Endothelial cell of umbilical vein (primary cell): Measurements from ENCODE around the gene TMEM200B. TPM values are rescaled to one million over a fixed set of nuclear protein-coding genes. Genes with fewer than 3 reads are reported as not detected.

Experiments used
- BruUV-seq: library from RNA; stranded (reverse); fragments of 400-500 nt; replicated peaks from 2 replicates; lab custom pipeline; 2021; lab: Mats Ljungman, UMichigan
- CTCF ChIA-PET: fragments of 300-600, 350-600 bp; sonication (Branson Sonifier 250); formaldehyde crosslinking; loops from one replicate; lab custom pipeline; 2021; ENCODE audit warnings: antibody characterized with exemption, inconsistent platforms; lab: Charles Lee
- POLR2A ChIA-PET: fragments of 300-600, 350-600 bp; sonication (Branson Sonifier 250); formaldehyde crosslinking; loops from one replicate; lab custom pipeline; 2021; ENCODE audit warnings: antibody characterized with exemption, inconsistent platforms; lab: Charles Lee
- DNase-seq: peaks from one replicate; pipeline ENCODE4 v3.0.0-alpha.2; 2011; ENCODE audit warnings: low read depth, low spot score
- FAIRE-seq: peaks from 2 replicates; lab custom pipeline; 2011; peaks lifted over from hg19 to GRCh38; lab: Jason Lieb, UNC
- H2AFZ ChIP-seq: 2 replicates; pipeline ENCODE4 v1.6.0; 2012; ENCODE audit warnings: low read depth, low read length, control low read depth, inconsistent platforms
- H3K27ac ChIP-seq: 2 replicates; pipeline ENCODE4 v1.5.1; 2011; ENCODE audit warnings: low read depth, mild to moderate bottlenecking, control low read depth, low read length, moderate library complexity; ENCODE audit not compliant: insufficient read depth
- H3K27me3 ChIP-seq, 2 experiments: 2 replicates each; pipeline versions ENCODE4 v1.6.0 to v1.6.1; 2011; ENCODE audit warnings: low read length in 2 of 2, mixed read lengths in 1 of 2; ENCODE audit not compliant: control insufficient read depth in 2 of 2, insufficient read depth in 2 of 2
- H3K36me3 ChIP-seq, 2 experiments: 2 replicates in 1 of 2; 3 replicates in 1 of 2; pipeline ENCODE4 v1.5.1; 2011; ENCODE audit warnings: low read length in 2 of 2, mild to moderate bottlenecking in 1 of 2, moderate library complexity in 1 of 2; ENCODE audit not compliant: control insufficient read depth in 2 of 2, insufficient read depth in 2 of 2; ENCODE audit errors: extremely low read depth in 1 of 2
- H3K4me1 ChIP-seq: 3 replicates; pipeline ENCODE4 v1.5.1; 2011; ENCODE audit warnings: mild to moderate bottlenecking, low read length; ENCODE audit not compliant: control insufficient read depth, insufficient read depth; ENCODE audit errors: extremely low read depth
- H3K4me2 ChIP-seq: 2 replicates; pipeline ENCODE4 v1.6.1; 2011; ENCODE audit warnings: low read length, control low read depth, mixed read lengths; ENCODE audit not compliant: insufficient read depth
- H3K4me3 ChIP-seq, 3 experiments: fragments of 200-600 bp in 1 of 3; sonication (generic), shearing (Covaris generic) in 1 of 3; replicated peaks in 1 of 3; 2 replicates each; pipeline ENCODE4 v1.5.1; 2011 to 2016; ENCODE audit warnings: control low read depth in 3 of 3, low read length in 3 of 3, mild to moderate bottlenecking in 2 of 3, inconsistent platforms in 1 of 3, low read depth in 1 of 3, moderate library complexity in 1 of 3; ENCODE audit not compliant: insufficient read depth in 1 of 3
- H3K79me2 ChIP-seq: 2 replicates; pipeline ENCODE4 v1.6.0; 2012; ENCODE audit warnings: low read length, inconsistent platforms; ENCODE audit not compliant: control insufficient read depth, insufficient read depth
- H3K9ac ChIP-seq: replicated peaks from 2 replicates; pipeline ENCODE3; 2011; ENCODE audit warnings: low read length, control low read depth; ENCODE audit not compliant: insufficient read depth; ENCODE audit errors: extremely low read depth
- H3K9me1 ChIP-seq: replicated peaks from 3 replicates; pipeline ENCODE4 v1.6.0; 2011; ENCODE audit warnings: mild to moderate bottlenecking, low read length; ENCODE audit not compliant: control insufficient read depth, insufficient read depth; ENCODE audit errors: extremely low read depth
- H3K9me3 ChIP-seq: replicated peaks from 2 replicates; pipeline ENCODE4 v1.5.1; 2012; ENCODE audit warnings: low read length, inconsistent platforms; ENCODE audit not compliant: control insufficient read depth, insufficient read depth
- H4K20me1 ChIP-seq: replicated peaks from 2 replicates; pipeline ENCODE3; 2011; ENCODE audit warnings: mild to moderate bottlenecking, low read length; ENCODE audit not compliant: control insufficient read depth, insufficient read depth; ENCODE audit errors: extremely low read depth
- CTCF ChIP-seq, 2 donors: IDR thresholded peaks; 1 replicate in 1 of 2; 2 replicates in 1 of 2; pipeline ENCODE4 v1.5.1; 2011; ENCODE audit warnings: low read length in 2 of 2, mild to moderate bottlenecking in 2 of 2, moderate library complexity in 2 of 2, control low read depth in 1 of 2, inconsistent platforms in 1 of 2, low read depth in 1 of 2; ENCODE audit not compliant: insufficient read depth in 1 of 2; ENCODE audit errors: extremely low read depth in 1 of 2
- EZH2 ChIP-seq: IDR thresholded peaks from 2 replicates; pipeline ENCODE4 v1.6.1; 2012; ENCODE audit warnings: borderline replicate concordance, low read depth, mild to moderate bottlenecking, moderate library complexity, low read length, inconsistent platforms; ENCODE audit not compliant: severe bottlenecking
- FOS ChIP-seq: IDR thresholded peaks from 2 replicates; pipeline ENCODE4 v1.6.1; 2011; ENCODE audit warnings: mild to moderate bottlenecking, low read length, moderate library complexity, borderline replicate concordance; ENCODE audit not compliant: insufficient read depth
- GATA2 ChIP-seq: IDR thresholded peaks from 2 replicates; pipeline ENCODE4 v1.7.0; 2011; ENCODE audit warnings: low read depth, mild to moderate bottlenecking, moderate library complexity, mixed read lengths, low read length; ENCODE audit not compliant: insufficient read length, insufficient read depth
- JUN ChIP-seq: IDR thresholded peaks from 2 replicates; pipeline ENCODE4 v1.6.1; 2011; ENCODE audit warnings: borderline replicate concordance, low read depth; ENCODE audit not compliant: insufficient read length, insufficient read depth
- MAX ChIP-seq: IDR thresholded peaks from 2 replicates; pipeline ENCODE4 v1.6.1; 2011; ENCODE audit not compliant: insufficient read depth, insufficient read length
- MYC ChIP-seq: IDR thresholded peaks from one replicate; pipeline ENCODE4 v1.6.1; 2011; ENCODE audit warnings: mild to moderate bottlenecking, low read depth, low read length
- POLR2A ChIP-seq: IDR thresholded peaks from 2 replicates; pipeline ENCODE4 v1.6.1; 2012; ENCODE audit warnings: low read depth, mild to moderate bottlenecking, control low read depth, low read length
- POLR2AphosphoS5 ChIP-seq: IDR thresholded peaks from 2 replicates; pipeline ENCODE4 v1.6.1; 2012; ENCODE audit warnings: low read depth, mild to moderate bottlenecking, control low read depth, low read length, moderate library complexity; ENCODE audit not compliant: insufficient read depth
- dilution Hi-C: fragments of 300-500 bp; cut with MboI; formaldehyde crosslinking; loops from one replicate; pipeline ENCODE4 v1.15.0; 2019; ENCODE audit warnings: low sequenced_read_pairs; ENCODE audit not compliant: extremely low pct_ligation_motif_present
- intact Hi-C: fragments of 100-400 bp; cut with micrococcal nuclease; formaldehyde crosslinking; loops from one replicate; pipeline ENCODE4 v1.10.0; 2022
- polyA plus RNA-seq, 4 experiments: library from polyadenylated mRNA; depleted of rRNA in 3 of 4; stranded (reverse) in 3 of 4; unstranded in 1 of 4; fragments of >200 nt; gene quantifications; 2 replicates each; pipeline versions ENCODE4 v1.2.1 to v1.2.3, GENCODE V29; 2011 to 2012; ENCODE audit warnings: missing spikeins in 1 of 4
- total RNA-seq: library from RNA; stranded (reverse); gene quantifications from 2 replicates; pipeline ENCODE4 v1.2.3, GENCODE V29; 2021

TMEM200B gene
- total and polyA plus RNA-seq, 2 donors (not counting 3 experiments of a cell fraction or from before 2014, with no cell fraction given), result 0.72 to 1.6 TPM

GRCh38 chr1:29123053-29123886 lies 433 bp downstream of the TMEM200B start:
- Histone ChIP-seq H3K27me3 (peaks cover 0 to 14% of the 10 kb centered on the region in 2 experiments), H2AFZ (peak overlapping the region; percentile 85), H3K9me1 (no peaks in the 10 kb centered on the region), H3K4me1 (peaks cover 23% of the 10 kb centered on the region), H3K9me3 (no peaks in the 10 kb centered on the region), H3K4me2 (peak overlapping the region; percentile 1), H3K4me3 (peak overlapping the region in 1 of 3 experiments; percentile 9), H3K9ac (no peak overlapping the region), H3K27ac (no peak overlapping the region), H4K20me1 (no peaks in the 10 kb centered on the region), H3K79me2 (no peaks in the 10 kb centered on the region), H3K36me3 (no peaks in the 10 kb centered on the region)
- FAIRE-seq, result no peak
- dilution Hi-C loops (no loop called here), intact Hi-C loops (loop anchor here (5.0 kb wide), 2 partner anchors 59 to 91 kb away; partner anchors contain the start of gene SRSF4)
- TF ChIP-seq GATA2 (no peak), MAX (no peak), POLR2A (no peak), FOS (no peak), POLR2AphosphoS5 (no peak), EZH2 (no peak), JUN (no peak), CTCF (IDR thresholded peaks at IDR 0.05; ENCODE audit: extremely low read depth in 1 of 2, insufficient read depth in 1 of 2, low read depth in 1 of 2, low read length in 2 of 2) (no peak), MYC (no peak)
- POLR2A ChIA-PET, result interaction anchor here (2.0 kb wide), 1 partner anchor 58 kb away, joined by 9 read pairs; the partner anchor contains the start of gene SRSF4
- DNase-seq, result no peak
- no TSS peak for BruUV-seq
- CTCF ChIA-PET, result interaction anchor here (0.9 to 2.6 kb wide), 6 partner anchors 25 to 246 kb away, joined by 3 to 17 read pairs (median 6); partner anchors contain the start of gene SRSF4
